Measurements from ENCODE around the gene ZNF32. TPM values are rescaled to one million over a fixed set of nuclear protein-coding genes. Genes with fewer than 3 reads are reported as not detected.
"Not testable (repeated sequence)": the region's sequence is repeated elsewhere in the genome, so short reads cannot be mapped to it uniquely, and the experiment has no call there.

The ZNF32 gene
- total RNA-seq, 1 donor from 2014 or later: 21.0 TPM

GRCh38 chr10:43635816-43636215 lies 12.9 kb downstream of the ZNF32 start:
- DNase-seq (ENCODE audit: low read depth, low spot score): not testable (repeated sequence)

GRCh38 chr10:43628956-43629355 lies 19.7 kb downstream of the ZNF32 start:
- no peak for DNase-seq (ENCODE audit: low read depth, low spot score)

GRCh38 chr10:43627942-43628341 lies 20.7 kb downstream of the ZNF32 start:
- DNase-seq (ENCODE audit: low read depth, low spot score): no peak

GRCh38 chr10:43623351-43623750 lies 25.3 kb downstream of the ZNF32 start:
- DNase-seq (ENCODE audit: low read depth, low spot score): no peak

GRCh38 chr10:43622038-43622437 lies 26.6 kb downstream of the ZNF32 start:
- DNase-seq (ENCODE audit: low read depth, low spot score): no peak

GRCh38 chr10:43619368-43619767 lies 29.3 kb downstream of the ZNF32 start:
- no peak for DNase-seq (ENCODE audit: low read depth, low spot score)

- no peak for DNase-seq (ENCODE audit: low read depth, low spot score)
These were observed 31.8 kb downstream of the ZNF32 start for GRCh38 chr10:43616697-43617370.

- no peak for DNase-seq (ENCODE audit: low read depth, low spot score)
These were observed 38.0 kb downstream of the ZNF32 start for GRCh38 chr10:43610636-43611035.

GRCh38 chr10:43607199-43607573 lies 41.5 kb downstream of the ZNF32 start:
- no peak for DNase-seq (ENCODE audit: low read depth, low spot score)

- peak; percentile 22 for DNase-seq (ENCODE audit: low read depth, low spot score)
These were observed 42.1 kb downstream of the ZNF32 start, which contains the start of gene ZNF485 for GRCh38 chr10:43606323-43607198. TSS of gene ZNF485 (plus strand) at chr10:43606438. CDS start at chr10:43607051, 613 bp downstream.

- DNase-seq (ENCODE audit: low read depth, low spot score): no peak
These were observed 42.8 kb downstream of the ZNF32 start for GRCh38 chr10:43605850-43606322.

- DNase-seq (ENCODE audit: low read depth, low spot score): not testable (repeated sequence)
These were observed 47.1 kb downstream of the ZNF32 start for GRCh38 chr10:43601576-43601975.

GRCh38 chr10:43599333-43599732 lies 49.3 kb downstream of the ZNF32 start:
- no peak for DNase-seq (ENCODE audit: low read depth, low spot score)

GRCh38 chr10:43598446-43598845 lies 50.2 kb downstream of the ZNF32 start:
- no peak for DNase-seq (ENCODE audit: low read depth, low spot score)

- no peak for DNase-seq (ENCODE audit: low read depth, low spot score)
These were observed 52.1 kb downstream of the ZNF32 start for GRCh38 chr10:43596546-43596945.

- no peak for DNase-seq (ENCODE audit: low read depth, low spot score)
These were observed 52.9 kb downstream of the ZNF32 start for GRCh38 chr10:43595739-43596298.

- DNase-seq (ENCODE audit: low read depth, low spot score): peak; percentile 10
These were observed 53.6 kb downstream of the ZNF32 start for GRCh38 chr10:43594944-43595589.
